A673 (cell line): Measurements from ENCODE around the gene GCNT3.

ENCODE experiments used
- CTCF ChIP-seq: fragments of 300-800, 200-600 bp; sonication (generic); conservative IDR thresholded peaks from 2 replicates; pipeline ENCODE4 v1.5.1; 2017; ENCODE audit warnings: low read depth, mild to moderate bottlenecking, antibody characterized with exemption, low read length, moderate library complexity, mixed read lengths
- EZH2 ChIP-seq: fragments of 200-600 bp; sonication (generic); IDR thresholded peaks from 2 replicates; pipeline ENCODE4 v1.6.1; 2017; ENCODE audit warnings: borderline replicate concordance, low read depth, mild to moderate bottlenecking, mixed read lengths, antibody characterized with exemption, low read length; ENCODE audit not compliant: poor library complexity, severe bottlenecking

- TF ChIP-seq CTCF (no peak), EZH2 (no peak)
Observed at GRCh38 chr15:59656897-59657634, 45.5 kb downstream of the GCNT3 start, which contains the start of gene GTF2A2.
